Coronary artery (tissue), 2 donors: Measurements from ENCODE around the gene ASCC2.

Experiments
- DNase-seq: peaks from one replicate; pipeline ENCODE4 v3.0.0-alpha.2; 2017; ENCODE audit warnings: low spot score
- H3K27ac ChIP-seq, 2 donors: fragments of 200-600 bp; sonication (generic); one replicate each; pipeline ENCODE4 v1.5.1; 2016 to 2019
- H3K4me3 ChIP-seq: fragments of 200-600 bp; sonication (generic); 2 replicates; pipeline ENCODE4 v1.5.1; 2016; ENCODE audit warnings: mild to moderate bottlenecking, moderate library complexity
- CTCF ChIP-seq: fragments of 200-600 bp; sonication (generic); IDR thresholded peaks from one replicate; pipeline ENCODE4 v1.5.1; 2019; ENCODE audit warnings: antibody characterized with exemption

Gene ASCC2

GRCh38 chr22:29813563-29813962, 24.5 kb downstream of the ASCC2 start:
- DNase-seq, result no peak
- Histone ChIP-seq H3K4me3 (no peak overlapping the region), H3K27ac (no peak overlapping the region)
- no peak for TF ChIP-seq CTCF

GRCh38 chr22:29813126-29813525, 24.9 kb downstream of the ASCC2 start:
- DNase-seq, result no peak
- Histone ChIP-seq H3K4me3 (no peak overlapping the region), H3K27ac (no peak overlapping the region)
- TF ChIP-seq CTCF, result no peak

- TF ChIP-seq CTCF, result no peak
- no peak overlapping the region for H3K4me3 ChIP-seq
- no peak overlapping the region for H3K27ac ChIP-seq
- DNase-seq, result no peak
These were observed 26.7 kb downstream of the ASCC2 start for GRCh38 chr22:29811377-29811776.

GRCh38 chr22:29810216-29810615, 27.9 kb downstream of the ASCC2 start:
- no peak overlapping the region for H3K27ac ChIP-seq
- no peak for DNase-seq
- no peak overlapping the region for H3K4me3 ChIP-seq
- TF ChIP-seq CTCF, result no peak

- Histone ChIP-seq H3K27ac (no peak overlapping the region), H3K4me3 (no peak overlapping the region)
- no peak for TF ChIP-seq CTCF
- DNase-seq, result no peak
These were observed 31.9 kb downstream of the ASCC2 start for GRCh38 chr22:29806196-29806595.

- no peak for TF ChIP-seq CTCF
- no peak overlapping the region for H3K4me3 ChIP-seq
- DNase-seq, result no peak
- no peak overlapping the region for H3K27ac ChIP-seq
These were observed 33.1 kb downstream of the ASCC2 start for GRCh38 chr22:29804985-29805384.

- no peak for TF ChIP-seq CTCF
These were observed 34.9 kb downstream of the ASCC2 start for GRCh38 chr22:29803190-29803589.

More at GRCh38 chr22:29803190-29803589, 34.9 kb downstream of the ASCC2 start:
- Histone ChIP-seq H3K4me3 (no peak overlapping the region), H3K27ac (no peak overlapping the region)
- no peak for DNase-seq
